SK-N-MC (cell line): ENCODE data around the gene CCDC33.

Experiments
- FOXP2 ChIP-seq: optimal IDR thresholded peaks from 2 replicates; pipeline ENCODE3; 2011; ENCODE audit warnings: mild to moderate bottlenecking, moderate library complexity; ENCODE audit not compliant: insufficient read depth; ENCODE audit errors: extremely low read length, control extremely low read depth
- POLR2AphosphoS5 ChIP-seq: IDR thresholded peaks from 2 replicates; pipeline ENCODE4 v1.6.1; 2012; ENCODE audit warnings: mild to moderate bottlenecking, low read depth, low read length, borderline replicate concordance

GRCh38 chr15:74231475-74231874 lies 4.7 kb upstream of the CCDC33 start:
- TF ChIP-seq POLR2AphosphoS5 (no peak), FOXP2 (no peak)
